ENCODE data around the gene PRDX3. TPM values are rescaled to one million over a fixed set of nuclear protein-coding genes. Genes with fewer than 3 reads are reported as not detected.

Gene PRDX3
- total RNA-seq, 1 donor from 2014 or later, result 93.2 TPM

DNA sequence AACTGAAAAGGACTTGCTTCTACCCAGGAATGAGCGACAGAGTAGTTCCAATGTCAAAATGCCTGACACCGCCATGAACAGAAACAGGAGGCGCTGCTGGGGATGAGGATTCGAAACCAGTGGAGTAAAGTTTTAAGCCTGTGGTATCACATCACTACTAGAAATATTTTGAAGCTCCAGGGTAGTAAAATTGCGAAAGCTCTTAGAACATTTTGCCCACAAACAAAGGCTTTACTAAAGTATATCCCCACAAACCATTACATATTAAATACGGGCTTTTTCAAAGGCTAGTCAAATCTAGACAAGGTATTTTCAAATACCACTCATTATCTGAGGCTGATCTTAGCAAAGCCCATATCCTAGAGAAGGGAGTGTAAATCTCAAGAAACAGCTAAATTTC is 2.4 kb downstream of the PRDX3 start:
- peaks cover 7% of the 10 kb centered on the region for H3K27me3 Mint-ChIP-seq (ENCODE audit: unreplicated experiment)
- TF ChIP-seq, protein P1, sequence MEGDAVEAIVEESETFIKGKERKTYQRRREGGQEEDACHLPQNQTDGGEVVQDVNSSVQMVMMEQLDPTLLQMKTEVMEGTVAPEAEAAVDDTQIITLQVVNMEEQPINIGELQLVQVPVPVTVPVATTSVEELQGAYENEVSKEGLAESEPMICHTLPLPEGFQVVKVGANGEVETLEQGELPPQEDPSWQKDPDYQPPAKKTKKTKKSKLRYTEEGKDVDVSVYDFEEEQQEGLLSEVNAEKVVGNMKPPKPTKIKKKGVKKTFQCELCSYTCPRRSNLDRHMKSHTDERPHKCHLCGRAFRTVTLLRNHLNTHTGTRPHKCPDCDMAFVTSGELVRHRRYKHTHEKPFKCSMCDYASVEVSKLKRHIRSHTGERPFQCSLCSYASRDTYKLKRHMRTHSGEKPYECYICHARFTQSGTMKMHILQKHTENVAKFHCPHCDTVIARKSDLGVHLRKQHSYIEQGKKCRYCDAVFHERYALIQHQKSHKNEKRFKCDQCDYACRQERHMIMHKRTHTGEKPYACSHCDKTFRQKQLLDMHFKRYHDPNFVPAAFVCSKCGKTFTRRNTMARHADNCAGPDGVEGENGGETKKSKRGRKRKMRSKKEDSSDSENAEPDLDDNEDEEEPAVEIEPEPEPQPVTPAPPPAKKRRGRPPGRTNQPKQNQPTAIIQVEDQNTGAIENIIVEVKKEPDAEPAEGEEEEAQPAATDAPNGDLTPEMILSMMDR (IDR thresholded peaks at IDR 0.05; ENCODE audit: unreplicated experiment), result no peak
- peak overlapping the region; percentile 27 for H3K27ac Mint-ChIP-seq (ENCODE audit: unreplicated experiment)
- H3K9me3 Mint-ChIP-seq (ENCODE audit: unreplicated experiment), result no peaks in the 10 kb centered on the region
- peak overlapping the region; percentile 52 for H3K4me3 Mint-ChIP-seq (ENCODE audit: unreplicated experiment)
- DNase-seq (ENCODE audit: low spot score), result no peak
- peaks cover 20% of the 10 kb centered on the region for H3K36me3 Mint-ChIP-seq (ENCODE audit: low read depth, unreplicated experiment)
- H3K4me1 Mint-ChIP-seq (ENCODE audit: unreplicated experiment), result peaks cover 16% of the 10 kb centered on the region

DNA sequence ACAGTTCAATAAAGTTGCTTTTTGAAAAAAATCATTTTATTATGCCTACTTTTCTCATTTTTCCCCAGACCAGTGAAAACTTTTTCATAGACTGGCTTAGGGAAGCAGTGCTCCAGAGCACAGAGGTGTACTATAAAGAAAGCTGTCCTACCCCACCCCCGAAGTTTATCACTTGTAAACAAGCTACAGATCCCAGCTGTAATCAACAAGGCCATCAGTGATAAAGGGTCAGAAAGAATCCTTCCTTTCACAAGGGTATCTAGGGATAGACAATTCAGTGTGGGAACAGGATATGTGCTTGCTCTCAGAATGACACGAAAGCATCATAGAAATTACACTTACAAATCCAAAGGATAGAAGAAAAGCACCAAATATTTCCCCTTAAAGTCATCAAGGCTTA is 4.5 kb downstream of the PRDX3 start:
- Mint-ChIP-seq H3K27ac (ENCODE audit: unreplicated experiment) (no peak overlapping the region), H3K4me1 (ENCODE audit: unreplicated experiment) (peaks cover 16% of the 10 kb centered on the region), H3K4me3 (ENCODE audit: unreplicated experiment) (no peak overlapping the region), H3K9me3 (ENCODE audit: unreplicated experiment) (no peaks in the 10 kb centered on the region), H3K36me3 (ENCODE audit: low read depth, unreplicated experiment) (peaks cover 32% of the 10 kb centered on the region), H3K27me3 (ENCODE audit: unreplicated experiment) (peaks cover 7% of the 10 kb centered on the region)
- no peak for DNase-seq (ENCODE audit: low spot score)
- TF ChIP-seq, protein P1 (IDR thresholded peaks at IDR 0.05; ENCODE audit: unreplicated experiment), result no peak

- H3K36me3 Mint-ChIP-seq (ENCODE audit: low read depth, unreplicated experiment), result peaks cover 27% of the 10 kb centered on the region
- TF ChIP-seq, protein P1 (IDR thresholded peaks at IDR 0.05; ENCODE audit: unreplicated experiment), result no peak
- peak overlapping the region; percentile 67 for H3K27ac Mint-ChIP-seq (ENCODE audit: unreplicated experiment)
- peak overlapping the region; percentile 86 for H3K4me3 Mint-ChIP-seq (ENCODE audit: unreplicated experiment)
- peaks cover 5% of the 10 kb centered on the region for H3K27me3 Mint-ChIP-seq (ENCODE audit: unreplicated experiment)
- no peaks in the 10 kb centered on the region for H3K9me3 Mint-ChIP-seq (ENCODE audit: unreplicated experiment)
- DNase-seq (ENCODE audit: low spot score), result no peak
- peaks cover 22% of the 10 kb centered on the region for H3K4me1 Mint-ChIP-seq (ENCODE audit: unreplicated experiment)
These were observed 11.6 kb downstream of the PRDX3 start for GRCh38 chr10:119167041-119167440.

- DNase-seq (ENCODE audit: low spot score), result peak; percentile 16
- peak overlapping the region; percentile 67 for H3K27ac Mint-ChIP-seq (ENCODE audit: unreplicated experiment)
- peaks cover 22% of the 10 kb centered on the region for H3K4me1 Mint-ChIP-seq (ENCODE audit: unreplicated experiment)
- peaks cover 26% of the 10 kb centered on the region for H3K36me3 Mint-ChIP-seq (ENCODE audit: low read depth, unreplicated experiment)
- H3K9me3 Mint-ChIP-seq (ENCODE audit: unreplicated experiment), result no peaks in the 10 kb centered on the region
- TF ChIP-seq, protein P1 (IDR thresholded peaks at IDR 0.05; ENCODE audit: unreplicated experiment), result no peak
- peaks cover 5% of the 10 kb centered on the region for H3K27me3 Mint-ChIP-seq (ENCODE audit: unreplicated experiment)
- H3K4me3 Mint-ChIP-seq (ENCODE audit: unreplicated experiment), result peak overlapping the region; percentile 86
These were observed 12.0 kb downstream of the PRDX3 start for GRCh38 chr10:119166564-119166963.

DNA sequence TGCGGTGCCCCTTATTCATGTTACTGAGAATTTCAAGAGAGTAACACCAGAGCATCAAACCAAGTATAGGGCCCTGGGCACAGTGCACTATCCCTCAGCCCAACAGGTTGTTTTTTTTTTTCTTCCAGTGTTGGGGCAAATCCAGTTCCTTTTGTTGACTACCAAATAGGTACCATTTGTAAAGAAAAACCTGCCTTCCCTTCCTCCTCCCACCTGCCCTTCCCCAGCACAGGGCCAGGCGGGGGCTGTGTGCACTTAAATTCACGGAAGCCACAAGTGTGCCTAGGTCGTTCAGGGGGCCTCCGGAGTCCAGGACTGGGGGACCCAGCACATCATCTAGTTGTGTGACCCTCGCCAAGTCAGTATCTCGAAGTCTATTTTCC is 12.5 kb downstream of the PRDX3 start:
- no peaks in the 10 kb centered on the region for H3K9me3 Mint-ChIP-seq (ENCODE audit: unreplicated experiment)
- H3K4me3 Mint-ChIP-seq (ENCODE audit: unreplicated experiment), result peak overlapping the region; percentile 86
- peaks cover 22% of the 10 kb centered on the region for H3K4me1 Mint-ChIP-seq (ENCODE audit: unreplicated experiment)
- no peak for DNase-seq (ENCODE audit: low spot score)
- H3K27me3 Mint-ChIP-seq (ENCODE audit: unreplicated experiment), result peaks cover 5% of the 10 kb centered on the region
- TF ChIP-seq, protein P1 (IDR thresholded peaks at IDR 0.05; ENCODE audit: unreplicated experiment), result no peak
- H3K27ac Mint-ChIP-seq (ENCODE audit: unreplicated experiment), result no peak overlapping the region
- peaks cover 26% of the 10 kb centered on the region for H3K36me3 Mint-ChIP-seq (ENCODE audit: low read depth, unreplicated experiment)

All from endothelial cell (in vitro differentiated cells).